Skeletal muscle tissue (tissue), 4 donors: ENCODE results near the gene B4GALT6. TPM values are rescaled to one million over a fixed set of nuclear protein-coding genes. Genes with fewer than 3 reads are reported as not detected.

Source experiments
- H3K27ac ChIP-seq: one replicate; pipeline ENCODE4 v1.7.0; 2013; ENCODE audit warnings: mild to moderate bottlenecking, low read depth, low read length, inconsistent platforms
- H3K27me3 ChIP-seq, 3 donors: one replicate each; pipeline ENCODE4 v1.7.0; 2013; ENCODE audit warnings: low read length in 3 of 3; ENCODE audit not compliant: control insufficient read depth in 3 of 3, insufficient read depth in 3 of 3
- H3K36me3 ChIP-seq, 3 donors: one replicate each; pipeline ENCODE4 v1.7.0; 2013; ENCODE audit warnings: low read length in 3 of 3; ENCODE audit not compliant: control insufficient read depth in 3 of 3, insufficient read depth in 3 of 3
- H3K4me1 ChIP-seq, 3 donors: one replicate each; pipeline ENCODE4 v1.7.0; 2013; ENCODE audit warnings: low read length in 3 of 3, mild to moderate bottlenecking in 3 of 3; ENCODE audit not compliant: control insufficient read depth in 3 of 3, insufficient read depth in 3 of 3
- H3K4me3 ChIP-seq, 3 donors: one replicate each; pipeline ENCODE4 v1.7.0; 2013; ENCODE audit warnings: low read length in 3 of 3
- H3K9ac ChIP-seq, 3 donors: one replicate each; pipeline ENCODE4 v1.7.0; 2013; ENCODE audit warnings: low read length in 3 of 3, mild to moderate bottlenecking in 3 of 3, moderate library complexity in 2 of 3, low read depth in 1 of 3
- H3K9me3 ChIP-seq, 3 donors: one replicate each; pipeline ENCODE4 v1.7.0; 2013; ENCODE audit warnings: low read length in 3 of 3; ENCODE audit not compliant: control insufficient read depth in 3 of 3
- total RNA-seq: library from RNA; depleted of rRNA; stranded (reverse); fragments of >200 nt; gene quantifications from one replicate; pipeline ENCODE4 v1.2.3, GENCODE V29; 2014
- donor health status: Osteomylitis.

The B4GALT6 gene
- total RNA-seq, 1 donor from 2014 or later: 3.1 TPM

DNA sequence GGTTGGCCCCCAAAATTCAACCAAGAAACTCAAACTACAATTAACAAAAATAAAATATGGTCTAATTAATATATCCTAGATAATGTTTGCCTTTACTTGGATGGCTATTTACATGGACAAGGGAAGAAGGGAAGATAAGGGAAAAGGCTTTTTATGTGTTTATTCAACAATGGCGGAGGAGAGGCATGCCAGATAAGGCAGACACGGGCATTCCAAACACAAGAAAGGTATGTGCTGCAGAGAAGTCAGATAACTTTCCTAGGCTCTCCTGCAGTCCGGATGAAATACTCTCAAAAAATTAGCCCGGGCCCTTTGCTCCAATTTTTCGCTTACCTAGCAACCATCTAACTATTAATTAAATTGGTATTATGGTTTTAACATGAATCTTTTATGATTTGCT lies 97.8 kb downstream of the B4GALT6 start:
- H3K4me3 ChIP-seq: no peak overlapping the region
- no peaks in the 10 kb centered on the region for H3K4me1 ChIP-seq
- no peak overlapping the region for H3K27ac ChIP-seq
- H3K36me3 ChIP-seq: no peaks in the 10 kb centered on the region
- H3K9me3 ChIP-seq: no peaks in the 10 kb centered on the region
- H3K27me3 ChIP-seq: no peaks in the 10 kb centered on the region
- no peak overlapping the region for H3K9ac ChIP-seq

DNA sequence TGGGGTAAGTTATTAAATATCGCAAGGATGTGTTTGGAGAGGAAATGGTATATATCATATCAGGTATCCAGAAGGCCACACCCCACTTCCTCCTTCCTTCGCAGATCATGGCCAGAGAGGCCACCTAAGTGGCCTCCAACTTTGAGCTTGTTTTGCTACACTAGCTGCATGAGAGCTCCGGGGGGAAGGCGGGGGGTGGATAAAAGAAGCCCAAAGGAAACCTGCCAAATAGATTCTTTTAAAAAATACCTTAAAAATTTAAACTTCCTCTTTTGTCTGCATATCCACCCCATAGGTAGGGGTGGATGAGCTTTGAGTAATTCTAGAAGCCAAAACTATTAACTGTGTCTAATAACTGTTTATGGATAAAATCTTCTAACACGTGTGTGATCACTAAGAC lies 98.4 kb downstream of the B4GALT6 start:
- no peaks in the 10 kb centered on the region for H3K9me3 ChIP-seq
- no peaks in the 10 kb centered on the region for H3K4me1 ChIP-seq
- H3K4me3 ChIP-seq: no peak overlapping the region
- H3K9ac ChIP-seq: no peak overlapping the region
- H3K27ac ChIP-seq: no peak overlapping the region
- no peaks in the 10 kb centered on the region for H3K27me3 ChIP-seq
- no peaks in the 10 kb centered on the region for H3K36me3 ChIP-seq

DNA sequence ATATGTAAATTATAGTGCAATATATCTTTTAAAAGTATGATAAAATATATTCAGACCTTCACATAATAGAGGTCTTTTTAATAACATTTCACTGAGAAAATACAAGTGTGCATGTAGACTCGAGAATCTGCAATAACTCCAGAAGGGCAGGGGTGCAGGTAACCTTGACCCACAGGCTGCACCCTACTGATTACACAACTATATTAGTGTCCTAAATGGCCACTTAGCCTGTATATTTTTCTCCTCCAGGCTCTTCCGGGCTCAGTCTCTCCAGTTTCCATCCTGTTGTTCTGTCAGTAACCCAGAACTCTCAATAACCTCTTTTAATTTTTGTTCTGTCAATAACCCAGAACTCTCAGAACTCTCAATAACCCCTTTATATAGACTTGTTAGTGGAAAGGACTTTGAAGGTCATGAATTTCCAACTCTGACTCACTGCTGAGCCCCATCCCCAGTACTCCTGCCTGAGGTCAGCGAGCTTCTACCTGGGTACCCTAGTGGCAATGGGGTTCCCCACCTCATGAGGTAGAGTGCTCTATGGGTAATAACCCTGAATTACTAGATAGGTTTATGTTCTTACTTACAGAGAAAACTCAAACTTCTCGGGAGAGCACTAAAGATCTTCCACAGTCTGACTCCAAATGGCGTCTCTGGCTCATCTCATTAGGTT lies 101.1 kb downstream of the B4GALT6 start:
- Histone ChIP-seq H3K4me1 (no peaks in the 10 kb centered on the region), H3K27ac (no peak overlapping the region), H3K9me3 (no peaks in the 10 kb centered on the region), H3K9ac (no peak overlapping the region), H3K4me3 (no peak overlapping the region), H3K36me3 (no peaks in the 10 kb centered on the region), H3K27me3 (no peaks in the 10 kb centered on the region)

DNA sequence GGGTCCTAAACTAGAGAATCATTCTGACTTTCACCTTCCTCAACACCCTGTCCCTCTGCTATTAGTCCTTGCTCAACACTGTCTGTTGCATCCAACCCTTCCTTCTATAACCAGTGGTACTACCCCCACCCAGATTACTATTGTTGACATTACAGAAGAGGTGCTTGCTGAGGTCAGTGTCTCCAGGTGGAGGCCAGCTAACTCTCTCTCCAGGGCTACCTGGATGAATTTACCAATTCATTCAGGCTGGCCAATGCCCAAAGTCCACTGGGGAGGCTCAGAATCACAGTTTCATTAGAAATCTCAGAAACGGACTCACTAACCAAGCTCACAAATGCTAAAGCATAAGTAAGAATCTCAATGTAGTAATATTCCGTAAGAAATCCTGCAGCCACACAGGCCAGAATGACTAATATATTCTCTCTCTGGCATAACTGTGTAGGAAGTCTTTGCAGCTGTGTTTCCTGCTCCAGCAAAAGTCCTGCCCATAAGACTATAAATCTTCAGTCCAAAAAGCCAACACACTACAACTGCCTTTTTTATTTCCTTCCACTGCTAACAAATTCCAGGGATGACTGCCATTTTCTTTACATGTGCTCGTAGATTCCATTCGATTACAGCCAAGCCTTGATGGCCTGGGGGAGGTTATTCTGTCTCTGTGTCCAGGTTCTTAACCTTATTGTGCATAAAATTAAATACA lies 102.7 kb downstream of the B4GALT6 start:
- no peaks in the 10 kb centered on the region for H3K27me3 ChIP-seq
- no peak overlapping the region for H3K27ac ChIP-seq
- H3K4me3 ChIP-seq: no peak overlapping the region
- H3K9ac ChIP-seq: no peak overlapping the region
- H3K4me1 ChIP-seq: no peaks in the 10 kb centered on the region
- no peaks in the 10 kb centered on the region for H3K36me3 ChIP-seq
- H3K9me3 ChIP-seq: no peaks in the 10 kb centered on the region

DNA sequence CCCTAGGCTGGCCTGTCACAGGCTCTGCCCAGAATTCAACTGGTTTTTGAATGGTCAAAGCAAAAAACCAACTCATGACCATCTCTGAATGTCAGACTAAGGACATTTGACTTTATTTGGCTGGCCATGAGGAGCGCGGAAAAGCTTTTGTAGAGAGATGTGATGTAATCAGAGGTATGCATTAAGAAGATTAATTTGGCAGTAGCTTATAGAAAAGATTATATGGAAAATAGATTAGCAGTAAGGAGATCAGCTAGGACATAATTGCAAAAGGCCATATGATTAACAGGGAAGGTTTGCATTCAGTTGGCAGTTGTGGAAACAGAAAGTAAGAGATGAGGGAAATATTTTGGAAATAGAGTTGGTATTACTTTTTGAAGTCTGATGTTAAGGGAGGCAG lies 105.0 kb downstream of the B4GALT6 start:
- H3K4me1 ChIP-seq: no peaks in the 10 kb centered on the region
- no peaks in the 10 kb centered on the region for H3K36me3 ChIP-seq
- no peak overlapping the region for H3K4me3 ChIP-seq

DNA sequence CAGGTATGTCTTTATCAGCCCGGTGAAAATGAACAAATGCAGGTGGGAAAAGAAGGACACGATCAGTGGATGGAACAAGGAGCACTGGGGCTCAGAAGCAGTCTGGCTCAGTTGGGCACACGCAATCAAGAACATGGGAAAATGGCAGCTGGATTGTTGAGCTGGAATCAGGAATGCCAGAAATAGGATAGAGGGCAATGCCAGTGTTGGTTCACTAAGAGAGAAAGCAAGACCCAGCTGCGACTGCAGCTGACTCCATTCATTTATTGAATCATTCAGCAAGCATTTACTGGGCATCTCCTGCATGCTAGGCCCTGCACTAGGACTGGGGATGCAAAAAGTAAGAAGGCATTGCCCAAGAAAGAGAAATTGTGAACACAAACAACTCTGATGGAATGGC lies 106.3 kb downstream of the B4GALT6 start:
- Histone ChIP-seq H3K9ac (no peak overlapping the region), H3K36me3 (no peaks in the 10 kb centered on the region), H3K4me1 (no peaks in the 10 kb centered on the region), H3K9me3 (no peaks in the 10 kb centered on the region), H3K27me3 (no peaks in the 10 kb centered on the region), H3K27ac (no peak overlapping the region), H3K4me3 (no peak overlapping the region)

More for the DNA sequence above, 105.0 kb downstream of the B4GALT6 start:
- no peak overlapping the region for H3K9ac ChIP-seq
- no peaks in the 10 kb centered on the region for H3K9me3 ChIP-seq
- no peak overlapping the region for H3K27ac ChIP-seq
- no peaks in the 10 kb centered on the region for H3K27me3 ChIP-seq

DNA sequence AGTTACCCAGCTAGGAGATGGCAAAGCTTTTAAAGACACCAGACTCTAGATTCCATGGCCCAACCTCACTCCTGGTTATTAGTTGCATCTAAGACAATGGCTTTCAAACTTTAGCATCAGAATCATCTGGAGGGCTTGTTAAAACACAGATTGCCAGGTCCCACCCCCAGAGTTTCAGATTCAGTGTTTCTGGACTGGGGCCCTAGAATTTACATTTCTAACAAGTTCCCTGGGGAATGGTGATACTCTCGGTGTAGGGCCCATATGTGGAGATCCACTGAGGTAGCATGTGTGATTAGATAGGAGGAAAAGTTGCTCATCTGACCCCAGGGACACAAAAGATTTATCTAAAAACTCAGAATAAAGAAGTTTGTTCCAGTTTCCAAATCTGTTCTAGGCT lies 107.2 kb downstream of the B4GALT6 start:
- no peaks in the 10 kb centered on the region for H3K27me3 ChIP-seq

DNA sequence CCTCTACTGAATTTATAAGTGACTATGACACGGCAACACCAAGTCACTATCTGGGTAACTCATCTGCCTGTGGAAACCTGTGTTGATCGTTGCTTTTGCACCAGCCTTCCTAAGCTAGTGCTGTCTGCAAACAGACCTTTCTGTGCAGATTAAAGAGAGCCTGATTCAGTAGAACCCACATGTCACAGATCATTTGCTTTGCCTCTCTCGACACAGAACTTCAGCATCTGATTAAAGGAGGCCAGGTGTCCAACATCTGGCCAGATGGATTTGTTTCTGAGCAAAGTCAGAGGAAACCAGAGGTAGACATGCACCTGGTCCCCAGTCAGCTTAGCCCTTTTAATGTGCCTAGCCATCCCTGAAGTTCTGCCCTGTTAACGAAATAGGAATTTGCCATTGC lies 107.7 kb downstream of the B4GALT6 start:
- Histone ChIP-seq H3K36me3 (no peaks in the 10 kb centered on the region), H3K27me3 (no peaks in the 10 kb centered on the region), H3K9ac (no peak overlapping the region)

More for the DNA sequence above, 107.2 kb downstream of the B4GALT6 start:
- Histone ChIP-seq H3K4me3 (no peak overlapping the region), H3K9ac (no peak overlapping the region), H3K9me3 (no peaks in the 10 kb centered on the region), H3K4me1 (no peaks in the 10 kb centered on the region), H3K27ac (no peak overlapping the region), H3K36me3 (no peaks in the 10 kb centered on the region)

DNA sequence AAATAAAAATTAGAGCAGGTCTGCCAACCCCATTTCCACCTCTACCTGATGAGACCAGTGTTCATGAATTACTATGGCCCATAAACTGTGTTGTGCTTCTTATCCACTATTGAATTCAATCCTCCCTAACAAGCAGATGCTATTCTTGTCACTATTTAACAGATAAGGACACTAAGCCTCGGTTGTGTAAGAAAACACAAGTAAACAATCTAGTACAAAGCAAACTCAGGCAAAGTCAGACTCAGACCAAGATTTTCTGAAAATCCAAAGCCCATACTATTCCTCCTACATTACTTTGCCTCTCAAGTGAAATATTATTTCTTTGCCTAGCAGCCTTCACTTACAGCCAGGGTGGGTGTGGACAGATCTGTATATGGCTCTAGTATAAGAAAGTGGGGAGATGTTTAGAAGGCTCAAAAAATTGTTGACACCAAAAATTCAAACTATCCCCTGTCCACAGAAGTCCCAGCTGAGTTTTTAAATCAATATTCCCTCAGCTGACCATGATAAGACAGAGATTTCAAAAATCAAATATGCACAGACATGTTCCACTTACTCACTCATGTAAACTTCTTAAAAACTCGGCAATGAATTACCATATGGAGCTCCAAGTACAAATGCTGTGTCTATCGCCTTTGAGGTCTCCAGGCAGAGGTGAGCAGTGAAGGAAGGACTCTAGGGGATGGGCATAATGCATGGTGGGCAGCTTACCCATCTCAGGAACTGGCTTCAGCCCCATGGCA lies 108.7 kb downstream of the B4GALT6 start:
- no peaks in the 10 kb centered on the region for H3K4me1 ChIP-seq
- no peak overlapping the region for H3K9ac ChIP-seq
- H3K27me3 ChIP-seq: no peaks in the 10 kb centered on the region
- no peaks in the 10 kb centered on the region for H3K9me3 ChIP-seq
- H3K4me3 ChIP-seq: no peak overlapping the region
- H3K27ac ChIP-seq: no peak overlapping the region
- H3K36me3 ChIP-seq: no peaks in the 10 kb centered on the region

More for the DNA sequence above, 107.7 kb downstream of the B4GALT6 start:
- Histone ChIP-seq H3K4me1 (no peaks in the 10 kb centered on the region), H3K27ac (no peak overlapping the region), H3K9me3 (no peaks in the 10 kb centered on the region), H3K4me3 (no peak overlapping the region)

DNA sequence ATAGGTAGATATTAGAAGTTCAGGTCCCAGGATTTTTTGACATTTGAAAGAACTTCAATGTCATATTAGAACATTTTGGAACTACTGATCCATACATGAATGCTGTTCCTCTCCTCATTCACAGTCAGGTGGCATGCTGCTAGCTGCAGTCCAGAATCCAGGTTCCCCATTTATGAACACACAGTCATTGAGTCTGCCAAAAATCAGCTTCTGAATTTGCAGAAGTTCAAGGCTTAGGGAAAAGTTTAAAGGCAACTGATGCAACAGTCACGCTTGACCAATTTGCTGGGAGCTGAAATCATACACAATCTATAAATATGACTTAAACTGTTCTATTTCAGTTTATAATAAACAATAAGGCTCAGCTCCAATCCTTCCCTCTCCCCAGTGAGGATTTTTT lies 110.0 kb downstream of the B4GALT6 start:
- Histone ChIP-seq H3K27me3 (no peaks in the 10 kb centered on the region), H3K4me3 (no peak overlapping the region)

More for the DNA sequence above, 110.0 kb downstream of the B4GALT6 start:
- Histone ChIP-seq H3K36me3 (no peaks in the 10 kb centered on the region), H3K9ac (no peak overlapping the region), H3K4me1 (no peaks in the 10 kb centered on the region), H3K27ac (no peak overlapping the region), H3K9me3 (no peaks in the 10 kb centered on the region)
